IMR-90 (cell line): ENCODE measurements around the gene KAZN. TPM values are rescaled to one million over a fixed set of nuclear protein-coding genes. Genes with fewer than 3 reads are reported as not detected.

Experiments used
- ATAC-seq: fragments of 200-7000 bp; cut with Tn5 transposase; 2 replicates; pipeline ENCODE4 v1.9.1; 2020; ENCODE audit warnings: low read depth, mild to moderate bottlenecking, moderate library complexity
- BruUV-seq: library from RNA; stranded (reverse); fragments of 400-500 nt; replicated peaks from 2 replicates; lab custom pipeline; 2021; lab: Mats Ljungman, UMichigan
- CTCF ChIA-PET: fragments of 300-600 bp; formaldehyde crosslinking; extraction: SDS; loops from one replicate; lab custom pipeline; 2021; ENCODE audit warnings: antibody characterized with exemption; lab: Yijun Ruan, JAX
- POLR2A ChIA-PET: fragments of 300-600 bp; sonication (Branson Sonifier 250); formaldehyde crosslinking; loops from one replicate; lab custom pipeline; 2022; ENCODE audit warnings: antibody characterized with exemption; ENCODE audit not compliant: unreplicated experiment; lab: Charles Lee
- DNase-seq: peaks from one replicate; pipeline ENCODE4 v3.0.0; 2013
- H2AFZ ChIP-seq: replicated peaks from 2 replicates; pipeline ENCODE3; 2013; ENCODE audit warnings: low read length, mild to moderate bottlenecking; ENCODE audit not compliant: poor library complexity
- H2AK5ac ChIP-seq: 2 replicates; pipeline ENCODE4 v1.6.1; 2013; ENCODE audit warnings: low read depth, low read length, inconsistent platforms
- H2AK9ac ChIP-seq: replicated peaks from 2 replicates; pipeline ENCODE3; 2013; ENCODE audit warnings: mild to moderate bottlenecking, low read depth, low read length, moderate library complexity; ENCODE audit not compliant: poor library complexity
- H2BK120ac ChIP-seq: 2 replicates; pipeline ENCODE4 v1.6.1; 2013; ENCODE audit warnings: low read depth, low read length, inconsistent platforms
- H2BK15ac ChIP-seq: 3 replicates; pipeline ENCODE4 v1.6.1; 2013; ENCODE audit warnings: low read depth, low read length, inconsistent platforms
- H2BK20ac ChIP-seq: 2 replicates; pipeline ENCODE4 v1.6.1; 2013; ENCODE audit warnings: low read depth, mild to moderate bottlenecking, inconsistent platforms, low read length, moderate library complexity
- H2BK5ac ChIP-seq: 2 replicates; pipeline ENCODE4 v1.6.1; 2013; ENCODE audit warnings: mild to moderate bottlenecking, low read depth, low read length, inconsistent platforms; ENCODE audit not compliant: poor library complexity, severe bottlenecking
- H3K14ac ChIP-seq: replicated peaks from 2 replicates; pipeline ENCODE4 v1.6.1; 2013; ENCODE audit warnings: low read depth, low read length, inconsistent platforms
- H3K18ac ChIP-seq: 2 replicates; pipeline ENCODE4 v1.6.1; 2013; ENCODE audit warnings: low read depth, low read length, control low read depth
- H3K23ac ChIP-seq: 2 replicates; pipeline ENCODE4 v1.6.1; 2013; ENCODE audit warnings: low read depth, low read length, inconsistent platforms
- H3K27ac ChIP-seq: 2 replicates; pipeline ENCODE4 v1.5.1; 2013; ENCODE audit warnings: mild to moderate bottlenecking, control low read depth, low read length; ENCODE audit not compliant: insufficient read depth
- H3K27me3 ChIP-seq: 2 replicates; pipeline ENCODE4 v1.6.1; 2013; ENCODE audit warnings: low read length; ENCODE audit not compliant: control insufficient read depth, insufficient read depth
- H3K36me3 ChIP-seq: 2 replicates; pipeline ENCODE4 v1.6.1; 2013; ENCODE audit warnings: low read length, mixed read lengths; ENCODE audit not compliant: control insufficient read depth, insufficient read depth
- H3K4ac ChIP-seq: 2 replicates; pipeline ENCODE4 v1.6.1; 2013; ENCODE audit warnings: low read depth, low read length, inconsistent platforms
- H3K4me1 ChIP-seq: 2 replicates; pipeline ENCODE4 v1.6.1; 2013; ENCODE audit warnings: low read length, mixed read lengths; ENCODE audit not compliant: control insufficient read depth, insufficient read depth
- H3K4me2 ChIP-seq: 2 replicates; pipeline ENCODE4 v1.6.1; 2013; ENCODE audit warnings: low read depth, mild to moderate bottlenecking, control low read depth, low read length, moderate library complexity
- H3K4me3 ChIP-seq: 2 replicates; pipeline ENCODE4 v1.5.1; 2013; ENCODE audit warnings: low read depth, mild to moderate bottlenecking, control low read depth, low read length, moderate library complexity; ENCODE audit not compliant: insufficient read depth
- H3K56ac ChIP-seq: 2 replicates; pipeline ENCODE4 v1.6.1; 2013; ENCODE audit warnings: low read length, inconsistent platforms; ENCODE audit not compliant: insufficient read depth; ENCODE audit errors: extremely low read depth
- H3K79me1 ChIP-seq, 2 experiments: 2 replicates each; pipeline ENCODE4 v1.6.1; 2013; ENCODE audit warnings: low read length in 2 of 2, inconsistent platforms in 1 of 2, low read depth in 1 of 2
- H3K9ac ChIP-seq: 2 replicates; pipeline ENCODE4 v1.6.1; 2013; ENCODE audit warnings: low read depth, low read length, control low read depth
- H3K9me1 ChIP-seq: 2 replicates; pipeline ENCODE4 v1.6.1; 2013; ENCODE audit warnings: low read length, inconsistent platforms; ENCODE audit not compliant: insufficient read depth
- H3K9me3 ChIP-seq: 2 replicates; pipeline ENCODE4 v1.6.1; 2013; ENCODE audit warnings: low read length; ENCODE audit not compliant: control insufficient read depth, insufficient read depth
- H4K20me1 ChIP-seq: 2 replicates; pipeline ENCODE4 v1.6.1; 2013; ENCODE audit warnings: low read length, inconsistent platforms; ENCODE audit not compliant: insufficient read depth
- H4K5ac ChIP-seq: 2 replicates; pipeline ENCODE4 v1.6.1; 2013; ENCODE audit warnings: mild to moderate bottlenecking, low read depth, low read length, control low read depth
- H4K8ac ChIP-seq, 2 experiments: 2 replicates each; pipeline ENCODE4 v1.6.1; 2013; ENCODE audit warnings: low read depth in 2 of 2, low read length in 2 of 2, control low read depth in 1 of 2, inconsistent platforms in 1 of 2
- H4K91ac ChIP-seq: 2 replicates; pipeline ENCODE4 v1.6.1; 2013; ENCODE audit warnings: low read depth, low read length, inconsistent platforms; ENCODE audit not compliant: insufficient read depth
- BHLHE40 ChIP-seq: fragments of 150-350 bp; IDR thresholded peaks from 2 replicates; pipeline ENCODE4 v1.6.1; 2016; ENCODE audit warnings: mild to moderate bottlenecking, low read depth, low read length
- FOS ChIP-seq: fragments of 150-350 bp; IDR thresholded peaks from 2 replicates; pipeline ENCODE4 v1.6.1; 2016; ENCODE audit warnings: low read depth, low read length
- NFE2L2 ChIP-seq: fragments of 150-350 bp; IDR thresholded peaks from 2 replicates; pipeline ENCODE4 v1.6.1; 2016; ENCODE audit warnings: low read depth, mild to moderate bottlenecking, low read length
- WGBS, 2 experiments: methylation state at CpG; one replicate each; pipeline versions ENCODE4 v1.1.5 to v1.1.7; 2013; ENCODE audit warnings: missing lambda C conversion rate in 2 of 2; ENCODE audit not compliant: insufficient read length in 1 of 2; ENCODE audit errors: extremely low coverage in 2 of 2; 5-methylcytosine and 5-hydroxymethylcytosine counted together
- dilution Hi-C: fragments of 300-500 bp; cut with HindIII; formaldehyde crosslinking; loops from one replicate; pipeline ENCODE4 v1.14.3; 2018; ENCODE audit warnings: low sequenced_read_pairs; ENCODE audit not compliant: unreplicated experiment
- in situ Hi-C: fragments of 300-500 bp; cut with MboI; formaldehyde crosslinking; loops from 3 replicates; pipeline ENCODE4 v1.14.3; 2019; ENCODE audit warnings: low sequenced_read_pairs, inconsistent platforms, mixed read lengths
- intact Hi-C: fragments of 100-400 bp; cut with micrococcal nuclease; formaldehyde crosslinking; loops from 2 replicates; pipeline ENCODE4 v1.10.0; 2022
- polyA plus RNA-seq, 3 experiments: library from polyadenylated mRNA; depleted of rRNA; stranded (reverse); fragments of >200 nt; gene quantifications; 2 replicates each; pipeline ENCODE4 v1.2.3, GENCODE V29; 2012; ENCODE audit warnings: low replicate concordance in 1 of 3
- total RNA-seq: library from RNA; depleted of rRNA; stranded (reverse); fragments of >200 nt; gene quantifications from 2 replicates; pipeline ENCODE4 v1.2.3, GENCODE V29; 2012

Gene KAZN
- total and polyA plus RNA-seq, 2 of the 4 experiments (the other 2 are of a cell fraction), result 5.2 to 10.5 TPM

DNA sequence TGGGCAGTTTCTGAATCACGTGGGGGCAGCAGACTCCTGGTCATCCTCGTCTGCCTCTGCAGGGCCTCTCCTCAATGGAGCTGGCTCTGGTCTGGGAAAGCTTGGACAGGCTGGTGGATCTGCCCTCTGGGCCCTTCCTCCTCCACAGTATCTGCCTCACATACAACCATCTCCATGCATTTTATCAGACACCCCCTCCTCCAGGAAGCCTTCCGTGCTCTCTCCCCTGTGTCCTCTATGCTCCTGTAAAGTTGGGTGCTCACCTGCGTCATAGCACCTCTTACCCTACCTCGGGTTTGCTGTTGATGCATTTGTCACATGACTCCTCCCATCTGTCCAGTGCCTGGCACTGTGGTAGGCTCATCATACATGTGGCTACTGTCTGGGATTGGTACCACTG lies 459.3 kb downstream of the KAZN start:
- intact Hi-C loops (no loop called here), in situ Hi-C loops (no loop called here), dilution Hi-C loops (no loop called here)
- no peak overlapping the region for H3K18ac ChIP-seq
- H2BK15ac ChIP-seq, result no peak overlapping the region
- H4K91ac ChIP-seq, result no peak overlapping the region
- H4K8ac ChIP-seq, result no peak overlapping the region
- peaks cover 3% of the 10 kb centered on the region; the same call in 1 of the 2 replicates for H3K9me1 ChIP-seq
- no peak overlapping the region for H2AK9ac ChIP-seq
- no peak overlapping the region for H3K9ac ChIP-seq
- H3K4me1 ChIP-seq, result no peaks in the 10 kb centered on the region
- no peak overlapping the region for H2BK20ac ChIP-seq
- no peak overlapping the region for H3K56ac ChIP-seq
- H4K5ac ChIP-seq, result no peak overlapping the region
- ChIA-PET CTCF (interaction anchor here (1.5 kb wide), 1 partner anchor 11 kb away, joined by 5 read pairs; no protein-coding TSS in a partner anchor), POLR2A (no interaction called here)
- H3K36me3 ChIP-seq, result peaks cover 55% of the 10 kb centered on the region
- H3K14ac ChIP-seq, result no peak overlapping the region
- no peak overlapping the region for H3K4me3 ChIP-seq
- H3K27ac ChIP-seq, result no peak overlapping the region
- no peak overlapping the region for H3K4me2 ChIP-seq
- no TSS peak for BruUV-seq
- ATAC-seq (no peak), DNase-seq (no peak)
- peaks cover 3 to 5% of the 10 kb centered on the region in 2 experiments; a peak in 2 of 4 replicates for H3K79me1 ChIP-seq
- TF ChIP-seq BHLHE40 (no peak), NFE2L2 (no peak), FOS (no peak)
- H2AFZ ChIP-seq, result no peak overlapping the region
- no peak overlapping the region for H3K4ac ChIP-seq
- no peak overlapping the region for H3K23ac ChIP-seq
- no peak overlapping the region for H2BK120ac ChIP-seq
- 100% methylated on average over 1 of the region's 5 CpGs; no CpG with 5 or more reads in 1 of the 2 experiments for WGBS, 2 experiments
- H3K27me3 ChIP-seq, result no peaks in the 10 kb centered on the region
- H3K9me3 ChIP-seq, result peaks cover 6% of the 10 kb centered on the region
- no peak overlapping the region for H2BK5ac ChIP-seq
- H4K20me1 ChIP-seq, result peaks cover 11% of the 10 kb centered on the region
- H2AK5ac ChIP-seq, result no peak overlapping the region
